ENCODE results near the gene PRR3.

DNA sequence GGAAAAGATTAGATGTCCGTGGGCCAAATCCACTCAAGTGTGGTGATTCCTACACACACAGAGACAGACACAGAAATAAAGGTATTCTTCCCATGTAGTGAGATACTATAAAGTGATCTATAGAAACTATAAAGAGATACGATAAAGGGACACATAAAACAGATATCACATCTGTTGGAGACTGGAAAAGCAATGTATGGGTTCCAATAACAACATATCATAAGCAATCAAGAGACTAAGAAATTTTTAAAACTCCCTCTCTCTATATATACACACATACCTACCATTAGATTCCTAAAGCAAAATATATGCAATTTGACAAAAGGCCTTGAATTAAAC, 54.7 kb downstream of the PRR3 start:
- TF ChIP-seq CTCF (IDR thresholded peaks at IDR 0.05 in 4 of 5, conservative IDR thresholded peaks at IDR 0.05 in 1 of 5) (no peak), POLR2A (IDR thresholded peaks at IDR 0.05) (no peak)

Data from gastrocnemius medialis (tissue), 4 donors.